Muscle of leg (tissue), 11 donors: ENCODE data around the gene ICAM5. TPM values are rescaled to one million over a fixed set of nuclear protein-coding genes. Genes with fewer than 3 reads are reported as not detected.

Source experiments
- DNase-seq: peaks from one replicate; pipeline ENCODE4 v3.0.0; 2013
- H3K27ac ChIP-seq: one replicate; pipeline ENCODE4 v1.5.1; 2013; ENCODE audit warnings: mild to moderate bottlenecking, low read length, control low read depth
- H3K27me3 ChIP-seq: one replicate; pipeline ENCODE4 v1.6.1; 2013; ENCODE audit warnings: low read length; ENCODE audit not compliant: control insufficient read depth, insufficient read depth
- H3K36me3 ChIP-seq: one replicate; pipeline ENCODE4 v1.6.1; 2013; ENCODE audit warnings: low read length; ENCODE audit not compliant: control insufficient read depth, insufficient read depth
- H3K4me1 ChIP-seq: one replicate; pipeline ENCODE4 v1.6.1; 2013; ENCODE audit warnings: low read length; ENCODE audit not compliant: control insufficient read depth, insufficient read depth
- H3K4me3 ChIP-seq: one replicate; pipeline ENCODE4 v1.5.1; 2013; ENCODE audit warnings: low read length, control low read depth
- H3K9me3 ChIP-seq: replicated peaks from 2 replicates; pipeline ENCODE4 v1.6.1; 2013; ENCODE audit warnings: low read depth, low read length; ENCODE audit not compliant: control insufficient read depth
- WGBS: methylation state at CpG from one replicate; pipeline ENCODE4 v1.1.5; 2013; ENCODE audit warnings: missing lambda C conversion rate; ENCODE audit not compliant: insufficient coverage; 5-methylcytosine and 5-hydroxymethylcytosine counted together
- polyA plus RNA-seq, 8 donors: library from polyadenylated mRNA; unstranded; fragments of 120-200 nt; gene quantifications; one replicate each; pipeline versions ENCODE4 v1.2.1 to v1.2.3, GENCODE V29; 2013; ENCODE audit warnings: inconsistent platforms in 1 of 8, low replicate concordance in 1 of 8; ENCODE audit not compliant: insufficient read length in 8 of 8, insufficient read depth in 1 of 8
- total RNA-seq: library from RNA; stranded (reverse); fragments of 120-200 nt; gene quantifications from one replicate; pipeline ENCODE4 v1.2.4, GENCODE V29; 2013

ICAM5 gene
- total and polyA plus RNA-seq, 9 donors, result 0.04 to 0.61 (median 0.13) TPM; not detected in 3

DNA sequence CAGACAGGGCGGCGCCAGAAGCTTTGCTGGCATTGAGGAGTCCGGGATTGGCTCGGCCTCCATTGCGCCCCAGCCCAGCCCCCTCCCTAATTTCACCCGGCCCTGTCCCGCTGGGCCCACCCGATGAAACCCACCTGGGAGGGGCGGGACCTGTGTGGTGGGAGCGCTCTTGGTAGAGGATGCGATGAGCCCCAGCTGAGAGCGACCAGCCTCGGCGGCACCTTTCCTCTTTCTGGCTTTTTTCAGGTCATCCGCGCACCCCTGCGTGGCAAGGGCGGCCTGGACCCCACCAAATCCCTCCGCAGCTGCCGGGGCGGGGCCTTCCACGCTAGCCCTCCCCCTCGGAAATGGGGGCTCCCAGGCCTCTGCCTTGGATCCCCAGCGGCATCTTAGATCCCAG, 19.7 kb downstream of the ICAM5 start, which contains the start of gene ZGLP1:
TSS of gene ZGLP1 (minus strand) at position 393 of the 400 bp plus-strand sequence.
- Histone ChIP-seq H3K27ac (no peak within 1 kb of the TSS), H3K4me1 (no peaks in the 10 kb centered on the region), H3K9me3 (no peaks in the 10 kb centered on the region), H3K27me3 (no peaks in the 10 kb centered on the region), H3K36me3 (peaks cover 15% of the 10 kb centered on the region), H3K4me3 (no peak within 1 kb of the TSS)
- 93% methylated on average over 17 of the region's 24 CpGs for WGBS
- no peak for DNase-seq

GRCh38 chr19:10315335-10316214, 25.8 kb downstream of the ICAM5 start, which contains the start of gene FDX2:
Gene FDX2 (minus strand): TSS chr19:10316015. CDS start chr19:10315996, 19 bp downstream.
- Histone ChIP-seq H3K4me1 (peaks cover 3% of the 10 kb centered on the region), H3K4me3 (peak within 1 kb of the TSS; percentile 89), H3K36me3 (peaks cover 36% of the 10 kb centered on the region), H3K9me3 (no peaks in the 10 kb centered on the region), H3K27ac (no peak within 1 kb of the TSS), H3K27me3 (no peaks in the 10 kb centered on the region)
- peak; percentile 91 for DNase-seq
- WGBS, result 1% methylated on average over 50 of the region's 55 CpGs

- no peaks in the 10 kb centered on the region for H3K27me3 ChIP-seq
- no peak overlapping the region for H3K27ac ChIP-seq
- H3K36me3 ChIP-seq, result peaks cover 40% of the 10 kb centered on the region
- 66% methylated on average over 17 of the region's 19 CpGs for WGBS
- H3K4me3 ChIP-seq, result no peak overlapping the region
- DNase-seq, result no peak
- no peaks in the 10 kb centered on the region for H3K9me3 ChIP-seq
- H3K4me1 ChIP-seq, result peaks cover 3% of the 10 kb centered on the region
These were observed 26.7 kb downstream of the ICAM5 start for GRCh38 chr19:10316229-10317044.

- H3K27ac ChIP-seq, result no peak overlapping the region
- no peak for DNase-seq
- H3K36me3 ChIP-seq, result peaks cover 47% of the 10 kb centered on the region
- no peaks in the 10 kb centered on the region for H3K9me3 ChIP-seq
- no peaks in the 10 kb centered on the region for H3K27me3 ChIP-seq
- no peak overlapping the region for H3K4me3 ChIP-seq
- peaks cover 3% of the 10 kb centered on the region for H3K4me1 ChIP-seq
- WGBS, result 83% methylated on average over 10 of the region's 29 CpGs
These were observed 27.5 kb downstream of the ICAM5 start for GRCh38 chr19:10317045-10317856.

DNA sequence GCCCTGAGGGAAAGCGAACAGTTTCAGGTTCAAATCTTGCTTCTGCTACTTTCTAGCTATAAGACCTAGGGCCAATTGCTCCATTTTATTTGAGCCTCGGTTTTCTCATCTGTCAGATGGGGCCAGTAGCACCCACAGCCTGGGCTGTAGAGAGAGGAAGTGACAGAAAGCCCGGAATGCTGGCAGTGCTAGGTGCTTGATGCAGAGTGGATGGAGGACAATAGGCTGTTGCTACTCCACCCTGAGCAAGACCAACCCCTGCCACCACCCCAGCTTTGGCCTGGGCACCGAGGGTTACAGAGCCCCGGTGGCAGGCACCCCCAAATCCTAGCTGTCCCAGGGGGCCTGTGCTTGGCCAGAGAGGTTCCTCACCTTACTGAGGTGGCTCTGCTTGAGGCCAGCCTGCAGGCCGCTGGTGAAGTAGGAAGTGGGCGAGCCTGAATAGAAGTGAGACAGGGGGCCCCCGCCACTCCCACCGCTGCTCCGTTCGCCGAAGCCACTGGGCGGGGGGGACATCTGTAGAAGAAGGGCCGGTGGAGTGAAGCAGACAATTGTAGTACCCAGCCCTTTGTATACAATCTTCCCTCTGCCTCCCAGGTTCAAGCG, 28.2 kb downstream of the ICAM5 start:
- no peak for DNase-seq
- Histone ChIP-seq H3K4me1 (peaks cover 3% of the 10 kb centered on the region), H3K27me3 (no peaks in the 10 kb centered on the region), H3K9me3 (no peaks in the 10 kb centered on the region), H3K36me3 (peaks cover 55% of the 10 kb centered on the region), H3K27ac (no peak overlapping the region), H3K4me3 (no peak overlapping the region)
- 93% methylated on average over 10 of the region's 15 CpGs for WGBS

DNA sequence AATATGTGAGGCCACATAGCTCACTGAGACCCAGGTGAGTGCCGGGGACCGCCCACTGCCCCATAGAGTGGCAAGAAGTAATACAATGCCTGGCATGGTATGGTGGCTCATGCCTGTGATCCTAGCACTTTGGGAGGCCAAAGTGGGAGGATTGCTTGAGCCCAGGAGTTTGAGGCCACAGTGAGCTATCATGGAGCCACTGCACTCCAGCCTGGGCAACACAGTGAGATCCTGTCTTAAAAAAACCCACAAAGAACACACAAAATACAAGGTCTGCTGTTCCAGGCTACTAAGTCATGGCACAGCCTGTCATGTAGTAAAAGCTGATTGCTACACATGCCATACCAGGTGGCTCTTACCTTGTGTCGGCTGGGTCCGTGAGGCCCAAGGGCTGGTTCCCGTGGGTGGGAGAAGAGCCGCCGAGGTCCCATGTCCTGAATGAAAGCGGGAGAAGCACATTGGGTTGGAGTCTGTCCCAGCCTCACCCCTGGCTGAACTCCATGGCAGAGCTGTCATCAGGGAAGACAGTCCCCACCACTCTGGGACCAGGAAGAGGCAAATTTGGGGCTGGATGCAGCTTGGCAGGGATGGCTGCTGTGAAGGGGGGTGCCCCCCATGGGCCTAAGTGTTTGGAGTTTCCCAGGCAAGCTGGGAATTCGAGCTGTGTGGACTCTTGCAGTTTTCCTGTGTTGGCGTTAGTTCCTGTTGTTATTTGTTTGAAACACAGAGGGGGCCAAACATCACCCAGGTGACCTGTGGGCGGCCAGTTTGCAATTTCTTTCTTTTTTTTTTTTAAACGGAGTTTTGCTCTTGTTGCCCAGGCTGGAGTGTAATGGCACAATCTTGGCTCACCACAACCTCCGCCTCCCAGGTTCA, 29.3 kb downstream of the ICAM5 start:
- no peak overlapping the region for H3K4me3 ChIP-seq
- 87% methylated on average over 10 of the region's 13 CpGs for WGBS
- peaks cover 65% of the 10 kb centered on the region for H3K36me3 ChIP-seq
- H3K27me3 ChIP-seq, result no peaks in the 10 kb centered on the region
- DNase-seq, result no peak
- H3K4me1 ChIP-seq, result peaks cover 3% of the 10 kb centered on the region
- H3K9me3 ChIP-seq, result no peaks in the 10 kb centered on the region
- no peak overlapping the region for H3K27ac ChIP-seq

- H3K4me1 ChIP-seq, result peaks cover 3% of the 10 kb centered on the region
- DNase-seq, result no peak
- H3K36me3 ChIP-seq, result peaks cover 78% of the 10 kb centered on the region
- H3K4me3 ChIP-seq, result no peak overlapping the region
- H3K27me3 ChIP-seq, result no peaks in the 10 kb centered on the region
- H3K27ac ChIP-seq, result no peak overlapping the region
- WGBS, result 85% methylated on average over 19 of the region's 32 CpGs
- no peaks in the 10 kb centered on the region for H3K9me3 ChIP-seq
These were observed 31.1 kb downstream of the ICAM5 start for GRCh38 chr19:10320602-10321416.

GRCh38 chr19:10321417-10321797, 31.7 kb downstream of the ICAM5 start:
- 86% methylated on average over 8 of the region's 11 CpGs for WGBS
- no peaks in the 10 kb centered on the region for H3K9me3 ChIP-seq
- peaks cover 81% of the 10 kb centered on the region for H3K36me3 ChIP-seq
- H3K4me3 ChIP-seq, result no peak overlapping the region
- no peak overlapping the region for H3K27ac ChIP-seq
- H3K4me1 ChIP-seq, result no peaks in the 10 kb centered on the region
- DNase-seq, result no peak
- H3K27me3 ChIP-seq, result no peaks in the 10 kb centered on the region
